DND-41 (cell line): ENCODE measurements around the gene SYNDIG1.

Experiments
- CTCF ChIP-seq: IDR thresholded peaks from 2 replicates; pipeline ENCODE4 v1.5.1; 2012; ENCODE audit warnings: borderline replicate concordance, low read length, moderate library complexity, mild to moderate bottlenecking; ENCODE audit not compliant: poor library complexity, severe bottlenecking; ENCODE audit errors: extremely low read depth
- EZH2 ChIP-seq: IDR thresholded peaks from 3 replicates; pipeline ENCODE4 v1.6.1; 2012; ENCODE audit warnings: borderline replicate concordance, low read depth, mild to moderate bottlenecking, moderate library complexity, low read length, inconsistent platforms; ENCODE audit not compliant: severe bottlenecking

GRCh38 chr20:24530131-24530680 lies 60.8 kb downstream of the SYNDIG1 start:
- TF ChIP-seq CTCF (no peak), EZH2 (no peak)
